ENCODE results near the gene CLMN. TPM values are rescaled to one million over a fixed set of nuclear protein-coding genes. Genes with fewer than 3 reads are reported as not detected.

The CLMN gene
- total RNA-seq, 4 donors from 2014 or later = 6.5 to 10.0 (median 7.9) TPM

DNA sequence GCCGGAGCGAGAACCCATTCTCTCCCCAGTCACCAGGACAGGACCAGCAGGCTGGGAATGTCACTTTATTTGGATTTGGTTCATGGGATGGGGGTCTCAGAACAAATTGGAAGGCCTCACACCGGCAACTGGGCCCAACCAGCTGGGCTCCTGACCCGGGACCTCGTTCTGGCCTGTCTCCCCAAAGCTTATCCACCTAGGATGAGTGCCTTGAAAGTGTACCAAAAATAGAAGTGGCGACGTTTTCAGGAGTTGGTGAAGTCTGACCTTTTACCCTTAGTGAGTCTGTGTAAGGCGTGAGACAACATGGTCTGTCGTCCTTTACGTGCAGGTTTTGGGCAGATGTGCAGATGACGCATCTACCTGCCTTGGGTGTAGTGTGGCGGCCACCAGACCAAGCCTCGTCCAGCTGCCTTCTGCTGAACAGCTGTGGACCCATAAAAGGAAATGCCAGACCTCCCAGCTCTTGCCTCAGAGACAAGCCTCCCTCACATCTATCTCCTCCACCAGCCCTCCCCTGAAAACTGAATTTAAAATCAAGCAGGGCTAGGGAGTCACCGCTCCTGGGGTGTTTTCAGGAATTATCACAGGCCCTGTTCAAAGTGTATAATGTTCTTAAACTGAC lies 36.6 kb upstream of the CLMN start:
- WGBS = 83% methylated on average over 12 of the region's 14 CpGs
- Histone ChIP-seq H3K9me3 (peaks cover 0 to 16% (median 15%) of the 10 kb centered on the region in 4 donors), H3K4me3 (no peak overlapping the region), H3K4me1 (peaks cover 0 to 5% (median 2%) of the 10 kb centered on the region in 4 donors), H3K27me3 (peaks cover 0 to 21% (median 0%) of the 10 kb centered on the region in 4 donors), H3K27ac (replicated peaks in 1 of 4) (no peak overlapping the region), H3K36me3 (no peaks in the 10 kb centered on the region)
- no peak for DNase-seq (ENCODE audit: extremely low spot score)
- TF ChIP-seq POLR2AphosphoS5 (IDR thresholded peaks at IDR 0.05) (no peak), EP300 (IDR thresholded peaks at IDR 0.05) (no peak), CTCF (IDR thresholded peaks at IDR 0.05) (no peak), POLR2A (IDR thresholded peaks at IDR 0.05; ENCODE audit: low read depth) (no peak)
- intact Hi-C loops (cut with DNase I) = no loop called here

- Histone ChIP-seq H3K9me3 (peaks cover 0 to 16% (median 15%) of the 10 kb centered on the region in 4 donors), H3K36me3 (no peaks in the 10 kb centered on the region), H3K27me3 (peaks cover 0 to 12% (median 0%) of the 10 kb centered on the region in 4 donors), H3K27ac (replicated peaks in 1 of 4) (no peak overlapping the region), H3K4me1 (peaks cover 0 to 1% (median 0%) of the 10 kb centered on the region in 4 donors), H3K4me3 (no peak overlapping the region)
- 39% methylated on average over 3 of the region's 3 CpGs for WGBS
- DNase-seq (ENCODE audit: extremely low spot score) = no peak
- no peak for TF ChIP-seq EP300 (IDR thresholded peaks at IDR 0.05)
- TF ChIP-seq CTCF (IDR thresholded peaks at IDR 0.05) = no peak
- no peak for TF ChIP-seq POLR2A (IDR thresholded peaks at IDR 0.05; ENCODE audit: low read depth)
- TF ChIP-seq POLR2AphosphoS5 (IDR thresholded peaks at IDR 0.05) = no peak
- intact Hi-C loops (cut with DNase I) = no loop called here
These were observed 35.7 kb upstream of the CLMN start for GRCh38 chr14:95355422-95355821.

DNA sequence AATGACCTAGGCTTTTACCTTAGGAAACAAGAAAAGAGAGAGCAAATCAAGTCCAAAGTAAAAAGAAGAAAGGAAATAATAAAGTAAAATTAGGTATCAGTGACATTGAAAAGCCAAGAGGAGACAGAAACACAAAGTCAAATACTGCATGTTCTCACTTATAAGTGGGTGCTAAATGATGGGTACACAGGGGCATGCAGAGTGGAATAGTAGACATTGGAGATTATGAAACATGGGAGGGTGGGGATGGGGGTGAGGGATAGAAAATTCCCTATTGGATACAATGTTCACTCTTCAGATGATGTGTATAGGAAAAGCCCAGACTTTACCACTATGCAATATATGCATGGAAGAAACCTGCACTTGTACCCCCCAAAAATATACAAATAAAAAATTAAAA lies 35.1 kb upstream of the CLMN start:
- no peak for DNase-seq (ENCODE audit: extremely low spot score)
- Histone ChIP-seq H3K27ac (replicated peaks in 1 of 4) (no peak overlapping the region), H3K4me3 (no peak overlapping the region), H3K27me3 (peaks cover 0 to 6% (median 0%) of the 10 kb centered on the region in 4 donors), H3K36me3 (no peaks in the 10 kb centered on the region), H3K9me3 (peaks cover 0 to 16% (median 15%) of the 10 kb centered on the region in 4 donors), H3K4me1 (no peaks in the 10 kb centered on the region)
- intact Hi-C loops (cut with DNase I) = no loop called here
- no peak for TF ChIP-seq POLR2A (IDR thresholded peaks at IDR 0.05; ENCODE audit: low read depth)
- no peak for TF ChIP-seq POLR2AphosphoS5 (IDR thresholded peaks at IDR 0.05)
- TF ChIP-seq EP300 (IDR thresholded peaks at IDR 0.05) = no peak
- TF ChIP-seq CTCF (IDR thresholded peaks at IDR 0.05) = no peak

DNA sequence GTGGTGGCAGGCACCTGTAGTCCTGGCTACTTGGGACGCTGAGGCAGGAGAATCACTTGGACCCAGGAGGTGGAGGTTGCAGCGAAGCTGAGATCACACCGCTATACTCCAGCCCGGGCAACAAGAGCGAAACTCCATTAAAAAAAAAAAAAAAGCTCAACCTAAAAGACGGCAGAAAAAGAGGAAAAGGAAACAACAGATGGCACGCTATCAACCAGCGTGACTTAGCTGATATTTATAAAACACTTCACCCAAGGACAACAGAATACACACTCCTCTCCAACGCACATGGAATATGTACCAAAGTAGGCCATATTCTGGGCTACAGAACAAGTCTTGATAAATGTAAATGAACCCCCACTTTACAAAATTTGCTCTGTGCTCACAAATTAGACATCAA lies 34.0 kb upstream of the CLMN start:
- TF ChIP-seq POLR2AphosphoS5 (IDR thresholded peaks at IDR 0.05) (no peak), CTCF (IDR thresholded peaks at IDR 0.05) (no peak)
- Histone ChIP-seq H3K27ac (replicated peaks in 1 of 4) (no peak overlapping the region), H3K27me3 (peaks cover 0 to 6% (median 0%) of the 10 kb centered on the region in 4 donors), H3K4me3 (no peak overlapping the region), H3K9me3 (peaks cover 0 to 16% (median 15%) of the 10 kb centered on the region in 4 donors), H3K36me3 (no peaks in the 10 kb centered on the region), H3K4me1 (no peaks in the 10 kb centered on the region)
- 90% methylated on average over 9 of the region's 9 CpGs for WGBS
- intact Hi-C loops (cut with DNase I) = no loop called here
- no peak for DNase-seq (ENCODE audit: extremely low spot score)

DNA sequence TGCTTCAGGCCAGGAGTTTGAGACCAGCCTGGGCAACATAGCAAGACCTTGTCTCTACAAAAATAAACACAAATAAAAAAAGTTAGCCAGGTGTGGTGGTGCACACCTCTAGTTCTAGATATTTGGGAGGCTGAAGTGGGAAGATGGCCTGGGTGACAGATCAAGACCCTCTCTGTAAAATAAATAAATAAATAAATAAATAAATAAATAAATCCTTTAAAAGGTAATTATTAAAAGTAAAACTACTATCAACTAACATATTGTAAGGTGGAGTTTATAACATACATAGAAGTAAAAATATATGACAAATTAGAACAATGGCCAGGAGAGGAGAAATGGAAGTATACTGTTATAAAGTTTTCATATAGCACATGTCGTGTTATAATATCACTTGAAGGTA lies 33.3 kb upstream of the CLMN start:
- Histone ChIP-seq H3K27ac (replicated peaks in 1 of 4) (no peak overlapping the region), H3K27me3 (peaks cover 0 to 6% (median 0%) of the 10 kb centered on the region in 4 donors), H3K36me3 (no peaks in the 10 kb centered on the region), H3K4me1 (no peaks in the 10 kb centered on the region), H3K9me3 (peaks cover 0 to 16% (median 15%) of the 10 kb centered on the region in 4 donors), H3K4me3 (no peak overlapping the region)
- intact Hi-C loops (cut with DNase I) = no loop called here
- TF ChIP-seq EP300 (IDR thresholded peaks at IDR 0.05) (no peak), POLR2A (IDR thresholded peaks at IDR 0.05; ENCODE audit: low read depth) (no peak), CTCF (IDR thresholded peaks at IDR 0.05) (no peak)
- WGBS = 83% methylated on average over 1 of the region's 1 CpG
- DNase-seq (ENCODE audit: extremely low spot score) = no peak

Measured in esophagus muscularis mucosa (tissue), 4 donors.